ENCODE results near the gene B3GNT3.

- TF ChIP-seq ZMYM4 (CRISPR knock-in tag; IDR thresholded peaks at IDR 0.05) (no peak), ARNT2 (CRISPR knock-in tag; IDR thresholded peaks at IDR 0.05; ENCODE audit: low read depth) (no peak), MTF2 (CRISPR knock-in tag; IDR thresholded peaks at IDR 0.05; ENCODE audit: borderline replicate concordance) (no peak), NR0B2 (CRISPR knock-in tag; IDR thresholded peaks at IDR 0.05) (no peak), UBTF (CRISPR knock-in tag; IDR thresholded peaks at IDR 0.05) (no peak), ZNF274 (CRISPR knock-in tag; IDR thresholded peaks at IDR 0.05) (no peak), EP300 (IDR thresholded peaks at IDR 0.05; ENCODE audit: low read depth in 2 of 2, low read length in 2 of 2) (no peak), EP300 (CRISPR knock-in tag; IDR thresholded peaks at IDR 0.05; ENCODE audit: borderline replicate concordance) (no peak), ELF4 (CRISPR knock-in tag; IDR thresholded peaks at IDR 0.05; ENCODE audit: borderline replicate concordance) (no peak), REST (IDR thresholded peaks at IDR 0.05; ENCODE audit: borderline replicate concordance in 1 of 2, low read depth in 1 of 2, low read length in 2 of 2) (no peak), PAF1 (CRISPR knock-in tag; IDR thresholded peaks at IDR 0.05) (no peak), PBX3 (CRISPR knock-in tag; IDR thresholded peaks at IDR 0.05; ENCODE audit: borderline replicate concordance) (no peak), THRA (CRISPR knock-in tag; IDR thresholded peaks at IDR 0.05; ENCODE audit: borderline replicate concordance) (no peak)
Observed at GRCh38 chr19:17803264-17803896, 8.4 kb downstream of the B3GNT3 start.

Data from HepG2 (cell line).